ENCODE results near the gene ATM.

DNA sequence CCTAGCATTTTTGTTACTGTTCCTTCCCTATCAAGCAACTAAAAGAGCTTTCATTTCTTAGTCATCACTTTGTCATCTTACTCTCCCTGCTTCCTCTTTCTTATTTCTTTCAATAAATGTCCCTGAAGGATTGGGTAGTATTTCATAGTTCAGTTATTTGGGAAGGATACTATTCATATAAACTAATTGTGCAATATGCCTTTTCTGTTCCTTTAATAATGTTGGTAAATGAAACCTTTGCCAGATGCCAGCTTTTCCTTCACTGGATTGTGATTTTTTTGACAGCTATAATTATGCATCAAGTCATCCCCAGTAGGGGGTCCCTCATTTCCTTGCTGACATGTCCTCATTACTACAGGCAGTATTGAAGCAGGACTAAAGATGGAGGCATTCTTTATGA, 101.7 kb downstream of the ATM start:
- TF ChIP-seq, protein P1, sequence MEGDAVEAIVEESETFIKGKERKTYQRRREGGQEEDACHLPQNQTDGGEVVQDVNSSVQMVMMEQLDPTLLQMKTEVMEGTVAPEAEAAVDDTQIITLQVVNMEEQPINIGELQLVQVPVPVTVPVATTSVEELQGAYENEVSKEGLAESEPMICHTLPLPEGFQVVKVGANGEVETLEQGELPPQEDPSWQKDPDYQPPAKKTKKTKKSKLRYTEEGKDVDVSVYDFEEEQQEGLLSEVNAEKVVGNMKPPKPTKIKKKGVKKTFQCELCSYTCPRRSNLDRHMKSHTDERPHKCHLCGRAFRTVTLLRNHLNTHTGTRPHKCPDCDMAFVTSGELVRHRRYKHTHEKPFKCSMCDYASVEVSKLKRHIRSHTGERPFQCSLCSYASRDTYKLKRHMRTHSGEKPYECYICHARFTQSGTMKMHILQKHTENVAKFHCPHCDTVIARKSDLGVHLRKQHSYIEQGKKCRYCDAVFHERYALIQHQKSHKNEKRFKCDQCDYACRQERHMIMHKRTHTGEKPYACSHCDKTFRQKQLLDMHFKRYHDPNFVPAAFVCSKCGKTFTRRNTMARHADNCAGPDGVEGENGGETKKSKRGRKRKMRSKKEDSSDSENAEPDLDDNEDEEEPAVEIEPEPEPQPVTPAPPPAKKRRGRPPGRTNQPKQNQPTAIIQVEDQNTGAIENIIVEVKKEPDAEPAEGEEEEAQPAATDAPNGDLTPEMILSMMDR (IDR thresholded peaks at IDR 0.05): no peak
- TF ChIP-seq POLR2AphosphoS5 (IDR thresholded peaks at IDR 0.05) (no peak), POLR2A (IDR thresholded peaks at IDR 0.05) (no peak)
